B cell (primary cell): ENCODE results near the gene GGA2.

ENCODE experiments used
- EZH2 ChIP-seq: IDR thresholded peaks from 2 replicates; pipeline ENCODE4 v1.6.1; 2012; ENCODE audit warnings: borderline replicate concordance, low read depth, mild to moderate bottlenecking, moderate library complexity, low read length; ENCODE audit not compliant: insufficient read depth, poor library complexity, severe bottlenecking
- TF ChIP-seq, protein P1 (sequence below): fragments of 200-600 bp; IDR thresholded peaks from one replicate; pipeline ENCODE4 v1.8.0; 2022; ENCODE audit warnings: antibody characterized with exemption, mild to moderate bottlenecking

DNA sequence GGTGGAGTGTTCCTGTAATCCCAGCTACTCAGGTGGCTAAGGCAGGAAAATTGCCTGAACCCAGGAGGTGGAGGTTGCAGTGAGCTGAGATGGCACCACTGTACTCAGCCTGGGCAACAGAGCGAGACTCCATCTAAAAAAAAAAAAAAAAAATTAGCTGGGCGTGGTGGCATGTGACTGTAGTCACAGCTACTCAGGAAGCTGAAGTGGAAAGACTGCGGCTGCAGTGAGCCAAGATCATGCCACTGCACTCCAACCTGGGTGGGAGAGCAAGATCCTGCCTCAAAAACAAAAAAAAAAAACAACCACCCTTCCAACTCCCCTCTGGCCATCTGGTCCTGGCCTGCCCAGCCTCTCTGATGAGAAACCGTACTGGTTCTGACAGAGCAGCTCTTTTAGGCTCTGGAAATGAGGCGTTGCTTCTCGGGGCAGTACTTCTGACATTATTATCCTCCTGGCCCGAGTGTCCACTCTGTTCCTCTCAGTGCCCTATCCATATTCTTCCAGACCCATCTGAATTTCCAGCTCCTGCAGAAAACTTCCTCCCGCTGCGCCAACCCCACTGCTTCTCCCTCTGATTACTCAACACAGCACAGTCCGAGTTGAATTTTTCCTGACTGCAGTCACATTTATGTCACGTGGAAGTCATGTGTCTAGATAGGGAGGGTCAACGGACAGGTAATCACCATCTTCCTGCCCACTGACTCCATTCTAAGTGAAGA is 13.3 kb downstream of the GGA2 start:
- TF ChIP-seq, protein P1, sequence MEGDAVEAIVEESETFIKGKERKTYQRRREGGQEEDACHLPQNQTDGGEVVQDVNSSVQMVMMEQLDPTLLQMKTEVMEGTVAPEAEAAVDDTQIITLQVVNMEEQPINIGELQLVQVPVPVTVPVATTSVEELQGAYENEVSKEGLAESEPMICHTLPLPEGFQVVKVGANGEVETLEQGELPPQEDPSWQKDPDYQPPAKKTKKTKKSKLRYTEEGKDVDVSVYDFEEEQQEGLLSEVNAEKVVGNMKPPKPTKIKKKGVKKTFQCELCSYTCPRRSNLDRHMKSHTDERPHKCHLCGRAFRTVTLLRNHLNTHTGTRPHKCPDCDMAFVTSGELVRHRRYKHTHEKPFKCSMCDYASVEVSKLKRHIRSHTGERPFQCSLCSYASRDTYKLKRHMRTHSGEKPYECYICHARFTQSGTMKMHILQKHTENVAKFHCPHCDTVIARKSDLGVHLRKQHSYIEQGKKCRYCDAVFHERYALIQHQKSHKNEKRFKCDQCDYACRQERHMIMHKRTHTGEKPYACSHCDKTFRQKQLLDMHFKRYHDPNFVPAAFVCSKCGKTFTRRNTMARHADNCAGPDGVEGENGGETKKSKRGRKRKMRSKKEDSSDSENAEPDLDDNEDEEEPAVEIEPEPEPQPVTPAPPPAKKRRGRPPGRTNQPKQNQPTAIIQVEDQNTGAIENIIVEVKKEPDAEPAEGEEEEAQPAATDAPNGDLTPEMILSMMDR = no peak
- no peak for TF ChIP-seq EZH2
